Kasumi-1 (cell line): ENCODE data around the gene ARHGDIB.

Source experiments
- DNase-seq, 2 experiments: peaks; one replicate each; lab custom pipeline; 2025; lab: John Stamatoyannopoulos, UW

Gene ARHGDIB

GRCh38 chr12:14956024-14956891, 5.1 kb downstream of the ARHGDIB start:
- DNase-seq, result peak; percentile 62 to 71

- peak in 1 of 2 experiments; percentile 6 for DNase-seq
Measured at GRCh38 chr12:14954269-14954668, 7.1 kb downstream of the ARHGDIB start.

- no peak for DNase-seq
Measured at GRCh38 chr12:14953752-14954151, 7.6 kb downstream of the ARHGDIB start.

- DNase-seq, result peak; percentile 18 to 31
Measured at GRCh38 chr12:14952299-14952921, 9.0 kb downstream of the ARHGDIB start.

DNA sequence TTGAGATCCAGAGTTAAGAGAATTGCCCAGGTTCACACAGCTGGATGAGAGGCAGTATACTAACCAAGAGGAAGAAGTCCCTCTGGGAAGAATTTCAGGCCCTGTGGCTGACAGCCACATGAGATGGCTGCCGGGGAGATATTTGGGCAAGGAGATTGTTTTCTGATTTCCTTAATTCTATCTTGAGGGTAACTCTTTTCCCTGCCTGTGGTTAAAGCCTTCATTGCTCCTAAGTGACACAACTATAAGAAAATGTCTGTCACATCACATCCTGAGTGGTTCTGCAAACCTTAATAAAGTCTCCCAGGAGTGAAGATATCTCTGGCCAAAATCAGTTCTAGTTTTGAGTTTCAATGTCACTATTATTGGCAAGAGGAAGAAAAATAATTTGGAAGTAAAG, 9.6 kb downstream of the ARHGDIB start:
- DNase-seq, result no peak

- DNase-seq, result peak in 1 of 2 experiments; percentile 7
Measured at GRCh38 chr12:14950982-14951746, 10.2 kb downstream of the ARHGDIB start.

DNA sequence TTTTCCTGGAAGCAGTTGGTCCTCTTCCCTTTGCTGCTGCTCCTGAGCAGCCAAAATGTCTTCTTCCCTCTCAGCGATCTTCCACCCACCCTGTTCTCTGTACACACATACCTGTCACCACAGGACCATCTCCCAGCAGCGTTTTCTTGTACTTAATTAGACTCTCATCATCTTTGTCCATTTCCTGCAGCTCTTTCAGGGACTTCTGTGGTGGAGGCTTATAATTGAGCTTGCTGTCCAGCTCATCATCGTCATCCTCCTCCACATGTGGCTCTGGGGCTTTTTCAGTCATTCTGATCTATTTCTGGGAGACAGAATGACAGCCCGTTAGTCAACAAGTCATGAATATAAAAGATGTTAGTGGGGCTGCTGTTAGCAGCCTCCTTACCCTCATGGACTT, 11.0 kb downstream of the ARHGDIB start:
- DNase-seq, result no peak

DNA sequence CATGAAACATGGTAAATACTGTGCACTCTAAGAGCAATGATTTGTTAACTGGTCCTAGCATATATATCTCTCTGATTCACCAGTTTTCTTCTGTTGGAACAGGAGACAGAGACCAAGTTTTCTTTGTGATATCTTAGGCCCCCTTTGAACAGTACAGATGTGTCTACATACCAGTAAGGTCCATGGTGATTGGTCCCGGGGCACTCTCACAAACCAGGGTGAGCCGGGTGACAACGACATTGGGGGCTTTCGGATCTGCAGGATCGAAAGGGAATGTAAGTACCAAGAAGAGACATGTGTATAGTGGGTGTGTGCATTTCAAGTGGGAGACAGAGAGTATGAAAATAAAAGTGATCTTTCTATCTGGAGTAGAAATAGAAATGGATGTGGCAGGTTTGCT, 11.8 kb downstream of the ARHGDIB start:
- no peak for DNase-seq

DNA sequence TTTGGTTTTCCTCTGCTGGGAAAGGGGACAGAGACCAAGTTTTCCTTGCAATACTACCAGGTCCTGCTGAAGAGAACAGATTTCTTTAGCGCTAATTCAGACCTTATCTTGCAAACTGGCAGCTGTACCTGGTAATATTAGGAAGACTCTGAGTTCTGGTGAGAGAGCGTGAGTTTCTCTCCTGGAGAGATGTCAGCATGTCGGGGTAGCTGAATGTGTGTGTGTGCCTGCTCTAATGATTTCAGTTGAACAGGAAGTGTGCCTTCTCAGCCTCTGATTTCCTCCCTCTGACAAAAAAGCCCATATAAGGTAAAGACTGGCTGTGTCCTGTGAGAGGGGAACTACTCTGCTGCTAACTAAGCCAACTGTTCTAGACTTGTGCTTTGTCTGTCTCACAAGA, 12.7 kb downstream of the ARHGDIB start:
- peak; percentile 93 to 94 for DNase-seq

GRCh38 chr12:14946861-14947260, 14.5 kb downstream of the ARHGDIB start:
- DNase-seq, result no peak

GRCh38 chr12:14946162-14946561, 15.2 kb downstream of the ARHGDIB start:
- DNase-seq, result no peak

GRCh38 chr12:14942196-14942931, 19.0 kb downstream of the ARHGDIB start:
- no peak for DNase-seq

DNA sequence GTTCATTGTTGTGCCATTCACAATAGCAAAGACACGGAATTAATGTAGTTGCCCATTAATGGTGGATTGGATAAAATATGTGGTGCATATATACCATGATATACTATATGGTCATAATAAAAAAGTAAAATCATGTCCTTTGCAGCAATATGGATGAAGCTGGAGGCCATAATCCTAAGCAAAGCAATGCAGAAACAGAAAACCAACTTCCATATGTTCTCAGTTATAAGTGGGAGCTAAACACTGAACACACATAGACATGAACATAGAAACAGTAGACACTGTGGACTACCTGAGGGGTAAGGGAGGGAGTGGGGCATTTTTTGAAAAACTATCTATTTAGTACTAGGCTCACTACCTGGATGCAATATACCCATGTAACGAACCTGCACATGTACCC, 20.0 kb downstream of the ARHGDIB start:
- DNase-seq, result no peak

GRCh38 chr12:14938301-14938700, 23.1 kb downstream of the ARHGDIB start, which contains the start of gene ERP27:
TSS of gene ERP27 (minus strand) at chr12:14938537. CDS start at chr12:14938508, 29 bp downstream.
- DNase-seq, result no peak

- DNase-seq, result peak in 1 of 2 experiments; percentile 18
Measured at GRCh38 chr12:14937689-14938088, 23.7 kb downstream of the ARHGDIB start.

GRCh38 chr12:14937014-14937413, 24.4 kb downstream of the ARHGDIB start:
- DNase-seq, result no peak

DNA sequence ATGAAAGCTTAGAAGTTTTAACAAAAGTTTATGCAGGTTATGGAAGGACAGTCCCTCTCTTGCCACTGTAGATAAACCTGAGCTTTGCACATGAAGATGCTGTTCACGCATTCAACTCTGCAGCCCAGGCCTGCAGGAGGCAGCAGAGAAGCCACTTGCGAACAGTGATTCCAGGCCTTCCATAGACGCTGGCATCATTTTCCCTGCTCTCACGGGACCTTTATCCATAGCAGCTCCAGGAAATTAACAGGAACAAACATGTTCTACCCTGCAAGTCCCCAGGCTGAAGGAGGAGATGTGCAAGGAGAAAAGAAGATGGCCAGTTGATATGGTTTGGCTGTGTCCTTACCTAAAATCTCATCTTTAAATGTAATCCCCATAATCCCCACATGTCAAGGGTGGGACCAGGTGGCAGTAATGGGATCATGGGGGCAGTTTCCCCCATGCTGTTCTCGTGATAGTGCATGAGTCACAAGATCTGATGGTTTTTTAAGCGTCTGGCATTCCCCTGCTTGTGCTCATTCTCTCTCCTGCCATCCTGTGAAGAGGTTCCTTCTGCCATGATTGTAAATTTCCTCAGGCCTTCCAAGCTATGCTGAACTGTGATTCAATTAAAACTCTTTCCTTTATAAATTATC, 25.1 kb downstream of the ARHGDIB start:
- DNase-seq, result no peak

DNA sequence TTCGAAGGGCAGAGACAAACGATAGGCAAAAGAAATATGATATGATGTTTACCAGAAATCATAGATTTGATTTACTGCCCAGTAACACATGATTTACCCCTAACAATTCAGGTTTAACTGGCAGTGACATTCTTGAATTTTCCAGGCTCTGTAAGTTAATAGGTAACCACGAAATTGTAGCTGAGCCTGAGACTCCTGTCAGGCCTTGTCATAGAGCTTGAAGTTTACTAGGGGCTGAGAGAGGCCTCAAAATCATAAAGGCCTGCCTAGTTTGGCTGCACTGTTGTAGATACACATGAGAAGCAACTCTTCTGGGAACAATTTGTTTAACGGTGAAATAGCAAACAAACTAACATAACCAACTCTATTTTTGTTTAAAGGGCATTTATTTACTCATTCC, 26.4 kb downstream of the ARHGDIB start:
- DNase-seq, result no peak

DNA sequence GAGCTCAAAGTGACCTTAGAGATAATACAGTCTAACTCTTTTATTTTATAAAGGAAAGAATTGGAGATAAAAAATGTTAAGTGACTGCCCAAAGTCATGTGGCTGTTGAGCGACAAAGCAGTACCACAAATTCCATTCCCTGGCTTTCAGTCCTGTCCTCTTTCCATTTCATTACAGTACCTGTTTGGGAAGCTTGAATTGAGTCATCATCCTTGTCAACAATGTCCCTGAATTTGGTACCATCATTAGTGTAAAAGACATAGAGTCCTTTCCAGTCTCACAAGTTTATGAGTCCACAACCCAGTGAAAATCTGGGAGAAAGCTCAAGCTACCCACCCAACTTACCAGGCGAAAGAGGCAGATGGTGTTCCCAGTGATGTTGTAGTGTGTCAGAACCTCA, 26.9 kb downstream of the ARHGDIB start:
- no peak for DNase-seq

- no peak for DNase-seq
Measured at GRCh38 chr12:14931791-14932560, 29.4 kb downstream of the ARHGDIB start.

DNA sequence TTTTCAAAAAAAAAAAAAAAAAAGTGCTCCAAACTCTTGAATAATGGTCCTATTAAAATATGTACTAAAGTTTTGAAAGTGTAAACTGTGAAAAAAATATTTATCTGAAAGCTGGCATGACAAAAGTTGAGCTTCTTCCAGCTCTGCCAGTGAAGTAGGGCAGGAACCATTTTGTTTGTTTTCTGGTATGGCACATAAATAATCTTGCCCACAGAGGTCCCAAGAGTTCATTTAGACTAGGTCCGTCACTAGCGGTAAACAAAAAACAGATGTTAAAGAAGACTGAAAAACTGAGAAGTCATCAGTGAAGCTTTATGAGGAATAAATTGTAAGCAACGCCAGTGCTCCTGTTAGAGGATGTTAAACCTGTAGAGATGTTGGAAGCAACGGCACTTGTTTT, 30.0 kb downstream of the ARHGDIB start:
- no peak for DNase-seq
